Measurements from ENCODE around the gene RPRD1A. TPM values are rescaled to one million over a fixed set of nuclear protein-coding genes. Genes with fewer than 3 reads are reported as not detected.
"Not testable (repeated sequence)": the region's sequence is repeated elsewhere in the genome, so short reads cannot be mapped to it uniquely, and the experiment has no call there.

The RPRD1A gene
- total RNA-seq, 2 donors from 2014 or later: 72.7 to 81.5 TPM

GRCh38 chr18:35971661-35972196, 95.6 kb downstream of the RPRD1A start:
- Histone ChIP-seq H3K27ac (peak overlapping the region; percentile 84 to 89), H3K4me3 (peak overlapping the region; percentile 52 to 81), H3K36me3 (no peaks in the 10 kb centered on the region), H3K27me3 (replicated peaks; ENCODE audit: insufficient read depth) (no peaks in the 10 kb centered on the region), H3K4me1 (replicated peaks) (peaks cover 11% of the 10 kb centered on the region), H3K9me3 (no peaks in the 10 kb centered on the region)
- WGBS: 17% methylated on average over 15 of the region's 15 CpGs
- no peak for DNase-seq (ENCODE audit: low spot score)
- intact Hi-C loops (cut with DNase I): no loop called here
- TF ChIP-seq, protein P1, sequence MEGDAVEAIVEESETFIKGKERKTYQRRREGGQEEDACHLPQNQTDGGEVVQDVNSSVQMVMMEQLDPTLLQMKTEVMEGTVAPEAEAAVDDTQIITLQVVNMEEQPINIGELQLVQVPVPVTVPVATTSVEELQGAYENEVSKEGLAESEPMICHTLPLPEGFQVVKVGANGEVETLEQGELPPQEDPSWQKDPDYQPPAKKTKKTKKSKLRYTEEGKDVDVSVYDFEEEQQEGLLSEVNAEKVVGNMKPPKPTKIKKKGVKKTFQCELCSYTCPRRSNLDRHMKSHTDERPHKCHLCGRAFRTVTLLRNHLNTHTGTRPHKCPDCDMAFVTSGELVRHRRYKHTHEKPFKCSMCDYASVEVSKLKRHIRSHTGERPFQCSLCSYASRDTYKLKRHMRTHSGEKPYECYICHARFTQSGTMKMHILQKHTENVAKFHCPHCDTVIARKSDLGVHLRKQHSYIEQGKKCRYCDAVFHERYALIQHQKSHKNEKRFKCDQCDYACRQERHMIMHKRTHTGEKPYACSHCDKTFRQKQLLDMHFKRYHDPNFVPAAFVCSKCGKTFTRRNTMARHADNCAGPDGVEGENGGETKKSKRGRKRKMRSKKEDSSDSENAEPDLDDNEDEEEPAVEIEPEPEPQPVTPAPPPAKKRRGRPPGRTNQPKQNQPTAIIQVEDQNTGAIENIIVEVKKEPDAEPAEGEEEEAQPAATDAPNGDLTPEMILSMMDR (IDR thresholded peaks at IDR 0.05): no peak
- TF ChIP-seq POLR2A (IDR thresholded peaks at IDR 0.05) (no peak), POLR2AphosphoS5 (IDR thresholded peaks at IDR 0.05) (no peak)

- Histone ChIP-seq H3K4me3 (no peak overlapping the region), H3K4me1 (replicated peaks) (peaks cover 11% of the 10 kb centered on the region), H3K36me3 (no peaks in the 10 kb centered on the region), H3K9me3 (no peaks in the 10 kb centered on the region), H3K27ac (no peak overlapping the region), H3K27me3 (replicated peaks; ENCODE audit: insufficient read depth) (no peaks in the 10 kb centered on the region)
- intact Hi-C loops (cut with DNase I): no loop called here
- DNase-seq (ENCODE audit: low spot score): no peak
- TF ChIP-seq, protein P1 (IDR thresholded peaks at IDR 0.05): no peak
- TF ChIP-seq POLR2AphosphoS5 (IDR thresholded peaks at IDR 0.05): no peak
These were observed 97.7 kb downstream of the RPRD1A start for GRCh38 chr18:35969676-35970075.

DNA sequence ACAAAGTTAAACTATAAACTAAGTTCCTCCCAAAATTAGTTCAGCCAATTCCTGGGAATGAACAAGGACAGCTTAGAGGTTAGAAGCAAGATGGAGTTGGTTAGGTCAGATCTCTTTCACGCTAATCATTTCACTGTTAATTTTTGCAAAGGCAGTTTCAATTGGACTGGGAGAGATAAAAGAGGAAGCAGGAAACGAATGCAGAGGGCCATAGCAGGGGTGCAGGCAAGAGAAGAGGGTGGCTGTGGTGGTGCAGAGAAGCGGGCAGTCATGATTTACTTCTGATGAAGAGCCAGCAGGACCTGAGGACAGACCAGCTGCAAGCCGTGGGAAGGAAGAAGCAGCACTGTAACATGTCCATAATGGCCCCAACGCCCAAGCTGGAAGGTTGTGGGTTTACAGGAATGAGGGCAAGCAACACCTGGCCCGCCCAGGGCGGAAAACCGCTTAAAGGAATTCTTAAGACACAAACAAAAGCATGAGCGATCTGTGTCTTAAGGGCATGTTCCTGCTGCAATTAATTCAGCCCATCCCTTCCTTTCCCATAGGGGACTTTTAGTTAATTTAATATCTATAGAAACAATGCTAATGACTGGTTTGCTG, 99.0 kb downstream of the RPRD1A start:
- H3K4me1 ChIP-seq (replicated peaks): peaks cover 11% of the 10 kb centered on the region
- no peak overlapping the region for H3K4me3 ChIP-seq
- intact Hi-C loops (cut with DNase I): no loop called here
- no peaks in the 10 kb centered on the region for H3K27me3 ChIP-seq (replicated peaks; ENCODE audit: insufficient read depth)
- no peak for DNase-seq (ENCODE audit: low spot score)
- WGBS: 38% methylated on average over 9 of the region's 9 CpGs
- no peaks in the 10 kb centered on the region for H3K9me3 ChIP-seq
- no peaks in the 10 kb centered on the region for H3K36me3 ChIP-seq
- H3K27ac ChIP-seq: no peak overlapping the region
- TF ChIP-seq, protein P1 (IDR thresholded peaks at IDR 0.05): no peak
- no peak for TF ChIP-seq POLR2AphosphoS5 (IDR thresholded peaks at IDR 0.05)
- no peak for TF ChIP-seq POLR2A (IDR thresholded peaks at IDR 0.05)

DNA sequence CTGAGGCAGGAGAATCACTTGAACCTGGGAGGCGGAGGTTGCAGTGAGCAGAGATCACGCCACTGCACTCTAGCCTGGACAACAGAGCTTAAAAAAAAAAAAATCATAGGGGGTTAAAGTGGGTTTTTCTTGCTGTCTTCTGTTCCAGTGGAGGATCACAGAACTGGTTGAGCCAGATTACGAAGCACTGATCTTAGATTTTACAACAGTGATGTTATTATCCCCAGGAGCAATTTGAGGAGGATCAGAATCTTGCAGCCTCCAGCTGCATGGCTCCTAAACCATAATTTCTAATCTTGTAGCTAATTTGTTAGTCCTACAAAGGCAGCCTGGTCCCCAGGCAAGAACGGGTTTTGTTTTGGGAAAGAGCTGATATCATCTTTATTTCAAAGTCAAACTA, 99.5 kb downstream of the RPRD1A start:
- intact Hi-C loops (cut with DNase I); H3K9me3 ChIP-seq: not testable (repeated sequence)
- WGBS: 44% methylated on average over 4 of the region's 4 CpGs

GRCh38 chr18:35964319-35964718, 103.0 kb downstream of the RPRD1A start:
- no peak for DNase-seq (ENCODE audit: low spot score)
- H3K4me3 ChIP-seq: no peak overlapping the region
- intact Hi-C loops (cut with DNase I): no loop called here

More for the DNA sequence above, 99.5 kb downstream of the RPRD1A start:
- not testable (repeated sequence) for H3K36me3 ChIP-seq; H3K4me1 ChIP-seq (replicated peaks); DNase-seq (ENCODE audit: low spot score); H3K4me3 ChIP-seq; H3K27me3 ChIP-seq (replicated peaks; ENCODE audit: insufficient read depth); H3K27ac ChIP-seq

More at GRCh38 chr18:35964319-35964718, 103.0 kb downstream of the RPRD1A start:
- H3K27ac ChIP-seq: no peak overlapping the region
- peaks cover 8% of the 10 kb centered on the region for H3K4me1 ChIP-seq (replicated peaks)
- no peaks in the 10 kb centered on the region for H3K36me3 ChIP-seq
- TF ChIP-seq, protein P1 (IDR thresholded peaks at IDR 0.05): no peak
- no peak for TF ChIP-seq POLR2A (IDR thresholded peaks at IDR 0.05)
- no peak for TF ChIP-seq POLR2AphosphoS5 (IDR thresholded peaks at IDR 0.05)
- H3K27me3 ChIP-seq (replicated peaks; ENCODE audit: insufficient read depth): no peaks in the 10 kb centered on the region
- H3K9me3 ChIP-seq: no peaks in the 10 kb centered on the region
